Thymus (tissue), 11 donors: ENCODE results near the gene TMPRSS2. TPM values are rescaled to one million over a fixed set of nuclear protein-coding genes. Genes with fewer than 3 reads are reported as not detected.

Experiments
- DNase-seq, 9 donors: peaks; one replicate each; pipeline ENCODE4 v3.0.0-alpha.2; 2013; ENCODE audit warnings: low spot score in 9 of 9, low read depth in 6 of 9, missing footprints in 1 of 9
- H3K27ac ChIP-seq, 2 donors: one replicate each; pipeline ENCODE4 v1.5.1; 2013; ENCODE audit warnings: control low read depth in 1 of 2, low read depth in 1 of 2, low read length in 1 of 2, mild to moderate bottlenecking in 1 of 2, moderate library complexity in 1 of 2
- H3K27me3 ChIP-seq, 2 donors: one replicate each; pipeline ENCODE4 v1.5.1; 2013; ENCODE audit warnings: low read length in 1 of 2; ENCODE audit not compliant: control insufficient read depth in 2 of 2, insufficient read depth in 1 of 2
- H3K36me3 ChIP-seq, 2 donors: one replicate each; pipeline ENCODE4 v1.5.1; 2013; ENCODE audit warnings: low read length in 1 of 2, mild to moderate bottlenecking in 1 of 2, moderate library complexity in 1 of 2; ENCODE audit not compliant: control insufficient read depth in 2 of 2, insufficient read depth in 2 of 2
- H3K4me1 ChIP-seq, 2 donors: one replicate each; pipeline ENCODE4 v1.5.1; 2013; ENCODE audit warnings: low read length in 2 of 2; ENCODE audit not compliant: control insufficient read depth in 2 of 2, insufficient read depth in 2 of 2
- H3K4me3 ChIP-seq, 2 donors: one replicate each; pipeline ENCODE4 v1.5.1; 2013; ENCODE audit warnings: low read length in 2 of 2, control low read depth in 1 of 2, mild to moderate bottlenecking in 1 of 2
- H3K9me3 ChIP-seq, 2 donors: one replicate each; pipeline ENCODE4 v1.5.1; 2013; ENCODE audit warnings: low read length in 1 of 2, mild to moderate bottlenecking in 1 of 2; ENCODE audit not compliant: control insufficient read depth in 2 of 2, insufficient read depth in 1 of 2
- whole genome bisulfite sequencing: extraction: QIAGEN DNeasy Blood & Tissue Kit; methylation state at CpG from one replicate; pipeline ENCODE4 v1.1.7; 2013; 5-methylcytosine and 5-hydroxymethylcytosine counted together
- polyA plus RNA-seq: library from polyadenylated mRNA; stranded (reverse); fragments of 200-250 nt; gene quantifications from one replicate; pipeline ENCODE4 v1.2.3, GENCODE V29; 2013
- total RNA-seq: library from RNA; stranded (reverse); fragments of 120-200 nt; gene quantifications from one replicate; pipeline ENCODE4 v1.2.4, GENCODE V29; 2013
- donor health status: healthy.

Gene TMPRSS2
- total and polyA plus RNA-seq, 2 donors, result 0.99 to 2.5 TPM

- H3K9me3 ChIP-seq, result no peaks in the 10 kb centered on the region
- 96% methylated on average over 16 of the region's 16 CpGs for WGBS
- no peak overlapping the region for H3K27ac ChIP-seq
- no peaks in the 10 kb centered on the region for H3K4me1 ChIP-seq
- H3K4me3 ChIP-seq, result no peak overlapping the region
- H3K27me3 ChIP-seq, result peaks cover 2 to 24% of the 10 kb centered on the region in 2 donors
- no peak for DNase-seq
- H3K36me3 ChIP-seq, result no peaks in the 10 kb centered on the region
Measured at GRCh38 chr21:41494242-41494641, 13.7 kb downstream of the TMPRSS2 start.

- Histone ChIP-seq H3K4me3 (no peak overlapping the region), H3K36me3 (no peaks in the 10 kb centered on the region), H3K4me1 (peaks cover 0 to 7% of the 10 kb centered on the region in 2 donors), H3K27ac (no peak overlapping the region), H3K9me3 (no peaks in the 10 kb centered on the region), H3K27me3 (peaks cover 3 to 15% of the 10 kb centered on the region in 2 donors)
- WGBS, result 95% methylated on average over 6 of the region's 6 CpGs
- DNase-seq, result no peak
Measured at GRCh38 chr21:41491412-41491811, 16.5 kb downstream of the TMPRSS2 start.

- H3K4me3 ChIP-seq, result no peak overlapping the region
- H3K27me3 ChIP-seq, result peaks cover 3 to 14% of the 10 kb centered on the region in 2 donors
- DNase-seq, result no peak
- no peak overlapping the region for H3K27ac ChIP-seq
- H3K36me3 ChIP-seq, result no peaks in the 10 kb centered on the region
- H3K4me1 ChIP-seq, result peaks cover 0 to 7% of the 10 kb centered on the region in 2 donors
- WGBS, result 75% methylated on average over 4 of the region's 4 CpGs
- H3K9me3 ChIP-seq, result no peaks in the 10 kb centered on the region
Measured at GRCh38 chr21:41490330-41490729, 17.6 kb downstream of the TMPRSS2 start.

- H3K36me3 ChIP-seq, result no peaks in the 10 kb centered on the region
- peaks cover 3 to 14% of the 10 kb centered on the region in 2 donors for H3K27me3 ChIP-seq
- H3K27ac ChIP-seq, result no peak overlapping the region
- peaks cover 0 to 7% of the 10 kb centered on the region in 2 donors for H3K4me1 ChIP-seq
- 93% methylated on average over 7 of the region's 7 CpGs for WGBS
- H3K9me3 ChIP-seq, result no peaks in the 10 kb centered on the region
- H3K4me3 ChIP-seq, result no peak overlapping the region
- DNase-seq, result no peak
Measured at GRCh38 chr21:41489329-41489728, 18.6 kb downstream of the TMPRSS2 start.

GRCh38 chr21:41488080-41488479 is 19.9 kb downstream of the TMPRSS2 start:
- no peaks in the 10 kb centered on the region for H3K9me3 ChIP-seq
- H3K27me3 ChIP-seq, result peaks cover 3 to 11% of the 10 kb centered on the region in 2 donors
- H3K4me1 ChIP-seq, result peaks cover 0 to 7% of the 10 kb centered on the region in 2 donors
- 91% methylated on average over 14 of the region's 14 CpGs for WGBS
- H3K36me3 ChIP-seq, result no peaks in the 10 kb centered on the region
- no peak overlapping the region for H3K4me3 ChIP-seq
- peak overlapping the region in 1 of 2 donors; percentile 36 for H3K27ac ChIP-seq
- peak in 4 of 9 donors; percentile 9 to 48 (median 31) for DNase-seq

GRCh38 chr21:41487082-41487481 is 20.9 kb downstream of the TMPRSS2 start:
- Histone ChIP-seq H3K27me3 (peaks cover 3 to 7% of the 10 kb centered on the region in 2 donors), H3K27ac (no peak overlapping the region), H3K4me1 (peaks cover 0 to 7% of the 10 kb centered on the region in 2 donors), H3K36me3 (no peaks in the 10 kb centered on the region), H3K9me3 (no peaks in the 10 kb centered on the region), H3K4me3 (no peak overlapping the region)
- no peak for DNase-seq
- WGBS, result 96% methylated on average over 6 of the region's 6 CpGs

GRCh38 chr21:41483973-41484372 is 24.0 kb downstream of the TMPRSS2 start:
- 95% methylated on average over 4 of the region's 4 CpGs for WGBS
- no peak for DNase-seq
- no peaks in the 10 kb centered on the region for H3K36me3 ChIP-seq
- peaks cover 0 to 16% of the 10 kb centered on the region in 2 donors for H3K27me3 ChIP-seq
- no peak overlapping the region for H3K27ac ChIP-seq
- no peak overlapping the region for H3K4me3 ChIP-seq
- H3K4me1 ChIP-seq, result peaks cover 0 to 7% of the 10 kb centered on the region in 2 donors
- no peaks in the 10 kb centered on the region for H3K9me3 ChIP-seq

GRCh38 chr21:41483415-41483814 is 24.5 kb downstream of the TMPRSS2 start:
- Histone ChIP-seq H3K27me3 (peaks cover 0 to 20% of the 10 kb centered on the region in 2 donors), H3K36me3 (no peaks in the 10 kb centered on the region), H3K27ac (no peak overlapping the region), H3K9me3 (no peaks in the 10 kb centered on the region), H3K4me3 (no peak overlapping the region), H3K4me1 (peaks cover 0 to 8% of the 10 kb centered on the region in 2 donors)
- DNase-seq, result no peak
- whole genome bisulfite sequencing, result 94% methylated on average over 12 of the region's 12 CpGs

GRCh38 chr21:41482980-41483379 is 25.0 kb downstream of the TMPRSS2 start:
- H3K4me1 ChIP-seq, result peaks cover 0 to 10% of the 10 kb centered on the region in 2 donors
- peaks cover 0 to 24% of the 10 kb centered on the region in 2 donors for H3K27me3 ChIP-seq
- H3K27ac ChIP-seq, result no peak overlapping the region
- no peak overlapping the region for H3K4me3 ChIP-seq
- no peaks in the 10 kb centered on the region for H3K36me3 ChIP-seq
- H3K9me3 ChIP-seq, result no peaks in the 10 kb centered on the region
- 96% methylated on average over 6 of the region's 6 CpGs for WGBS
- DNase-seq, result no peak
